GM18867 (cell line): ENCODE results near the gene SMAD4.
"Not testable (repeated sequence)": the region's sequence is repeated elsewhere in the genome, so short reads cannot be mapped to it uniquely, and the experiment has no call there.

ENCODE experiments used
- ATAC-seq: cut with Tn5 transposase; IDR thresholded peaks from one replicate; pipeline ENCODE4 v1.9.1; 2021; ENCODE audit warnings: mild to moderate bottlenecking, moderate library complexity; ENCODE audit not compliant: unreplicated experiment

The SMAD4 gene

DNA sequence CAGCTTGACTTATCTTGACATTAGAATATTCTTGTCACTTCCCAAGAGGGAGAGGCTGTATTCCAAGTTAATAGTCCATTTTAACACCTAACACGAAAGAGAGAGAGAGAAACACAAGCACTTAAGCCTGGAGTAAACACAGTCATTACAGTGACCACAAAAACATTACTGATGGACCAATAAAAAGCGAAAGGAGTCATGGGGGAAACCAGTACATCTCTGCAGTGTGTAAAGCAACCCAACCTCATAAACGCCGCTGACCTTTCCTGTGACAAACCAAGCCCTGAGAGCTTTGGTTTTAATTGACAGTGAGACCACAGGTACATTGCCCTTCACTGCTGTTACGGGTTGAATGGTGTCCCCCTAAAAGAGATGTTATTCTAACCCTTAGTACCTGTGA lies 78.3 kb downstream of the SMAD4 start:
- no peak for ATAC-seq

DNA sequence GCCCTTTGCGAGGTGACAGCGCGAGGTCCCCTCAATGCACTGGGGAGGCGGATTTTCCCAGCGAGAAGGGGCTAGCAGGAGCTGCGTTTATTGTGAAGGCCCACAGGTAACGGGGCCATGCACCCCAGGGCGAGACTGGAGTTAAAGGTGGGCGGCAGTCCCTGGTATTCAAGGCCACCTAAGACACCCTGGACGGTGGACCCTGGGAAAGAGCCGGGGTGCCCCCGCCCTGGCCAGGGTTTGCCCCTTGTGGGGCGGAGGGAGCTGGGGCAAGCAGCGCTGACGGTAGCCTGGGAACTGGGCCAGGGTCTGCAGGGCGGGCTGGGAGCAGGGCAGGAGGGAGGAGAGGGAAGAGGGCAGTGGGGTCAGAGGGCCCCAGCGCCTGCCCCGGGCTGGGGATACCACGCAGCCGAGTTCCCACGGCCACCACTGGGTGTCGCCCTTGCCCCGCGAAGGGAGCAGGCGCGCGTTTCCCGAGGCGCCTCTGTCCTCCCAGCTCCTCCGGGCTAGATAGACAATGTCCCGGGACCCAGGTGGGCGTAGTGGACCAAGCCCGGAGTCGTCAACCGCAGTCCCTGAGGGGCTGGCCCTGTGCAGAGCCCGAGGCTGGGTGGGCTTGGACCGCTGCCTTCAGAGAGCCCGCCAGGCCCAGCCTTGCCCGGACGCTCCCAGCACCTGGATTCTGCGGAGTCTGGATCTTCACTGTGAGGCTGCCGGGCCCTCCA lies 80.2 kb downstream of the SMAD4 start:
- ATAC-seq, result peak; percentile 84

DNA sequence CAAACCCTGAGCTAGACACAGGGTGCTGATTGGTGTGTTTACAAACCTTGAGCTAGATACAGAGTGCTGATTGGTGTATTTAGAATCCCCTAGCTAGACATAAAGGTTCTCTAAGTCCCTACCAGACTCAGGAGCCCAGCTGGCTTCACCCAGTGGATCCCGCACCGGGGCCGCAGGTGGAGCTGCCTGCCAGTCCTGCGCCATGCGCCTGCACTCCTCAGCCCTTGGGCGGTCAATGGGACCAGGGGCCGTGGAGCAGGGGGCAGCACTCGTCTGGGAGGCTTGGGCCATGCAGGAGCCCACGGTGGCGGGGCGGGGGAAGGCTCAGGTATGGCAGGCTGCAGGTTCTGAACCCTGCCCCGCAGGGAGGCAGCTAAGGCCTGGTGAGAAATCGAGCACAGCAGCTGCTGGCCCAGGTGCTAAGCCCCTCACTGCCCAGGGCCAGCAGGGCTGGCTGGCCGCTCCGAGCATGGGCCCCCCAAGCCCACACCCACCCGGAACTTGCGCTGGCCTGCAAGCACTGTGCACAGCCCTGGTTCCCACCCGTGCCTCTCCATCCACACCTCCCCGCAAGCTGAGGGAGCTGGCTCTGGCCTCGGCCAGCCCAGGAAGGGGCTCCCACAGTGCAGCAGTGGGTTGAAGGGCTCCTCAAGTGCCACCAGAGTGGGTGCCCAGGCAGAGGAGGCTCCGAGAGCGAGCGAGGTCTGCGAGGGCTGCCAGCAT lies 81.8 kb downstream of the SMAD4 start:
- not testable (repeated sequence) for ATAC-seq

DNA sequence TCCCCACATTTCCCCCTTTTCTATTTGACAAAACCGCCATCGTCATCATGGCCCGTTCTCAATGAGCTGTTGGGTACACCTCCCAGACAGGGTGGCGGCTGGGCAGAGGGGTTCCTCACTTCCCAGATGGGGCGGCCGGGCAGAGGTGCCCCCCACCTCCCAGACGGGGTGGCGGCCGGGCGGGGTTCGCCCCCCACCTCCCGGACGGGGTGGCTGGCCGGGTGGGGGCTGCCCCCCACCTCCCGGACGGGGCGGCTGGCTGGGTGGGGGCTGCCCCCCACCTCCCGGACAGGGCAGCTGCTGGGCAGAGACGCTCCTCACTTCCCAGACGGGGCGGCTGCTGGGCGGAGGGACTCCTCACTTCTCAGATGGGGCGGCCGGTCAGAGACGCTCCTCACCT lies 87.0 kb downstream of the SMAD4 start:
- not testable (repeated sequence) for ATAC-seq

DNA sequence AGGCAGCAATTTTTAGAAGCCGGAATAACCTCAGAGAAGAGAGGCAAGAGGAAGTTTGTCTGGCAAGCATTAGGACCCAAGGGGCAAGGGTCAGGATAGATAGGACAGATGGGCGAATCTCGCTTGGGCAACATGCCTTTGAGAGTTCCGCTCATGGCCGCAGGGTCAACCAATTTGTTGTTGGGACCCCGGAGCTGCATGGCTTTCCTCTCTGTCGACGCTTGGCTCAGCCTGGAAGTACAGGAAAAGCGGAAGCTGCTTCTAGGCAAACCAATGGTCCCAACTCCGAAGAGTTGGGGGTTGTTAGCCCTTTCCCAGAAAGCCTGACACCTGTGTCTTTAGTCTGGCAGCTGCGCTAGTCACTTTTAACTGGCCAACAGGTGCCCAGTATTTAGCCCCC lies 89.5 kb downstream of the SMAD4 start:
- ATAC-seq, result not testable (repeated sequence)

DNA sequence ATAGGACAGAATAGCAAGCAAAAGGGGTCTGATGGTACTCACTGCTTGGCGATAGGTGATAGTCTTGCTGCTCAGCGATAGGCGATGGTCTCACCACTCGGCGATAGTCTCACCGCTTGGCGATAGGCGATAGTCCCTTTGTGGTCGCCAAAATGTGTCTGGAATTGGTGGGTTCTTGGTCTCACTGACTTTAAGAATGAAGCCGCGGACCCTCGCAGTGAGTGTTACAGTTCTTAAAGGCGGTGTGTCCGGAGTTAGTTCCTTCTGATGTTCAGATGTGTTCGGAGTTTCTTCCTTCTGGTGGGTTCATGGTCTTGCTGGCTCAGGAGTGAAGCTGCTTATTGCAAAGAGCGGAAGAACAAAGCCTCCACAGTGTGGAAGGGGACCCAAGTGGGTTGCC lies 90.0 kb downstream of the SMAD4 start:
- not testable (repeated sequence) for ATAC-seq

DNA sequence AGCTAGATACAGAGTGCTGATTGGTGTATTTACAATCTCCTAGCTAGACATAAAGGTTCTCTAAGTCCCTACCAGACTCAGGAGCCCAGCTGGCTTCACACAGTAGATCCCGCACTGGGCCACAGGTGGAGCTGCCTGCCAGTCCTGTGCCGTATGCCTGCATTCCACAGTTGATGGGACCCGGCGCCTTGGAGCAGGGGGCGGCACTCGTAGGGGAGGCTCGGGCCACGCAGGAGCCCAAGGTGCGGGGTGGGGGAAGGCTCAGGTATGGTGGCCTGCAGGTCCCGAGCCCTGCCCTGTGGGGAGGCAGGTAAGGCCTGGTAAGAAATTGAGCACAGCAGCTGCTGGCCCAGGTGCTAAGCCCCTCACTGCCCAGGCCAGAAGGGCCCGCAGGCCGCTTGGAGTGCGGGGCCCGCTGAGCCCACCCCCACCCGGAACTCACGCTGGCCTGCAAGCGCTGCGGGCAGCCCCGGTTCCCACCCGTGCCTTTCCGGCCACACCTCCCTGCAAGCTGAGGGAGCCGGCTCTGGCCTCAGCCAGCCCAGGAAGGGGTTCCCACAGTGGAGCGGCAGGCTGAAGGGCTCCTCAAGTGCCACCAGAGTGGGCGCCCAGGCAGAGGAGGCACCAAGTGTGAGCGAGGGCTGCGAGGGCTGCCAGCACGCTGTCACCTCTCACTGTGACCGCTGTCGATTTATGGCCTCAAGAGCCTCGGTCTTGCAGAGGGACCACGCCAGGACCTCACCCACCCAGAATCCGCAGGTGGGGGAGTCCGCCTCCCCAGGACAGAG lies 91.0 kb downstream of the SMAD4 start:
- no peak for ATAC-seq

DNA sequence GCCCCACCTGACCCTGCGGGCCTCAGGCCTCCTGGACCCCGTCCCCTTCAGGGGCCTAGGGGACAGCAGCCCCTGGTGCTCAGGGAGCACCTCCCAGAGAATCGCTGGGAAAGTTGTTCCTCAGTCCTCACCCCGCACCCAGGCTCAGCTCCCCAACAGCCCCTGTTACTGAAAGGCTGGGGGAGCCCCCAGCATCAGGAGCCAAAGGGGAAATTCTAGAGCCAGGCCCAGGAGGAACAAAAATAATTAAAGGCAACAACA lies 91.5 kb downstream of the SMAD4 start:
- ATAC-seq, result no peak

DNA sequence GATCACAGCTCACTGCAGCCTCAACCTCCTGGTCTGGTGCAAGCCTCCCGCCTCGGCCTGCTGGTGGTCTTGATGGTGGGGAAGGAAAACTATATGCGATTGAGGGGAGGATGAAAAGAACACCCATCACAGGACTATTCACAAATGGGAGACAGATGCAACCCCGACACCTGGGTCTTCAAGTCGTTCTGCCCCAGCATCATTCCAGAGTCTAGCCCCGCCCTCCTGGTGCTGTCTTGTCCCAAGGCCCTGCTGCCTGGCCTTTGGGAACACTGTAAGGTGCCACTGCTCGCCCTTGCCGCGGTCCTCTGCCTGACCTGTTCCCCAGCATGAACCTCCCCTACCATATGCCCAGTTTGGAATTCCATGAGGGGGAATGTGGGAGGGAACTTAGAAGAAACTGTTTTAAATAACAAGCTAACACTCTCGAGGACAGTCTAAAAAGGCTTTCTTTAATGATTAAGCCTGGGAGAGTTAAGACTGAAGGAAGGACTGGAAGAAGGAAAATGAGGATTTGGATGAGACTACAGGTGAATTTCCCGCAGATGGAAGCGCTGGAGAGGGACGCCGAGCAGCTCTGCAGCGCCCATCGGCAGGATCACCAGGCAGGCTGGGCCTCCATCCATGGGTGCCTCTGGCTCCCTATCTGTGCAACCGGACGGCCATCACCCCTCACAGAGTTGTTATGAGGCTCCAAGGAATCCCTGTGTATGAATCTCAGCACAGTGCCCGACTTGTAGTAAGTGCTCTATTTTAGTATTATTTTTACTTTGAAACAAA lies 92.4 kb downstream of the SMAD4 start:
- ATAC-seq, result no peak

DNA sequence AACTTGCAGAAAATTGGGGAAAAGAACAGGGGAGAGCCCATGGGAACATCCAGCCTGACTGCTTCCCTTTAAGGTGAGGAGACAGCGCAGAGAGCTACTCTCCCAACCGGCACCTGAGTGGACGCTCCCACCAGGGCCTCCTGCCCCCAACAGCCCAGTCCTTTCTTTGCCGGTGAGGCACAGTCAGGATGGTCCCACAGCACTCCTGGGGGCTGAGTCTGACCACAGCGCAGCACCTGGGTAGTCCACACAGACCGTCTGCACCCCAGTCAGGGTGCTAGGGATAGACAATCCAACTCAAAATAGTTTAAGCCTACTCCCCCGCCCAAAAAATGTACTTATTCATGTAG lies 93.0 kb downstream of the SMAD4 start:
- no peak for ATAC-seq

DNA sequence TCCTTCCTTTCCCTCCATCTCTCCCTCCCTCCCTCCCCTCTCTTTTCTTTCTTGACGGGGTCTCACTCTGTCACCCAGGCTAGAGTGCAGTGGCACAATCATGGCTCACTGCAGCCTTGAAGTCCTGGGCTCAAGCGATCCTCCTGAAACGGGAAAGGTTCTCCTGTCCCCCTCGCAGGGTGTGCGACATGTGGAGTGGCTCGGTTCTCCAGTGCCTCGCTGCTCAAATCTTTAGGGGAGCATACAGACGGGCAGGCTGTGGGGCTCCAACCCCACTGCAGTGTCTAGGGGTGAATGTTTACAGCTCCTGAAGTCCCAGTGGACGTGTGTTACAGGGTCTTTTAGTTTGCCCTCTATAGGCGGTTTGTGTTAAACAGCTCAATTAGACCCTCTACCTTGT lies 93.5 kb downstream of the SMAD4 start:
- ATAC-seq, result no peak

DNA sequence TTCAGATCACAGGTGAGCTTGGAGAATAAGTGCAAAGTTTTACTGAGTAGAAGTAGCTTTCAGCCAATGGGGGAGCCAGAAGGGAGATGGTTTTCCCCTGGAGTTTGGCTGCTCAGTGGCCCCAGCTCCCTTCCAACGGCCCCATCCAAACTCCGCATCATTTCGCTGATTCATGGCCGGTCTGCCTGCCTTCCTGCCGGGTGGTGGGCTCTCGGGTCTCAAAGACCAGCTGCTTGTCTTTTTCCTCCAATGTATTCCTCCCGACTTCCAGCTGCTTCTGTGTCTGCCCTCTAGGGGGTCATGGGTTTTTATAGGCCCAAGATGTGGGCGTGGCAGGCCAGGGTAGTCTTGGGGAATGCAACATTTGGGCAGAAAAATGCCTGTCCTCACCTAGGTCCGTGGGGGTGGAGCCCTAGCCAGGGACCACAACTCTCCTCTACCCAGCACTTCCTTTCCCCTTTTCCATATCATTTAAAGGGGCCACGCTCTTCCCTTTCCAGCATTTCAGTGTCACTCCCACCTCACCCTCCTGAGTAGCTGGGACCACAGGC lies 94.0 kb downstream of the SMAD4 start:
- ATAC-seq, result no peak

DNA sequence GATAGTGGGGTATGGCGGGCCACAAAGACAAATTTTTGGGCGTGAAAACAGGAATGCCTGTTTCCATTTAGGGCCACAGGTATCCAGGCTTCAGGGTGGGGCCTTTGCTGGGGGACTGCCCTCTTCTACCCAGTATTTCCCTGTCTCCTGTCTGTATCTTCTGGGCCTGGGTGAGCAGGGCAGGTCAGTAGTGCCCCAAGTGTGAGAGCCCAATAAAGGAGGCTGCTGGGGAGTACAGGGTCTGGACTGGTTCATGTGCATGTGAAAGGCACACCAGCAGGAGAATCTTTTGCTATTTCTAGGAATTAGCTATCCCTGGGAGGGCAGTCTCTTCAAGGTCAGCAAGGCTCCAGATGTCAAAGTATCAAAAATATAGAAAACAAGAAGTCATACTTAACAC lies 96.0 kb downstream of the SMAD4 start:
- no peak for ATAC-seq

DNA sequence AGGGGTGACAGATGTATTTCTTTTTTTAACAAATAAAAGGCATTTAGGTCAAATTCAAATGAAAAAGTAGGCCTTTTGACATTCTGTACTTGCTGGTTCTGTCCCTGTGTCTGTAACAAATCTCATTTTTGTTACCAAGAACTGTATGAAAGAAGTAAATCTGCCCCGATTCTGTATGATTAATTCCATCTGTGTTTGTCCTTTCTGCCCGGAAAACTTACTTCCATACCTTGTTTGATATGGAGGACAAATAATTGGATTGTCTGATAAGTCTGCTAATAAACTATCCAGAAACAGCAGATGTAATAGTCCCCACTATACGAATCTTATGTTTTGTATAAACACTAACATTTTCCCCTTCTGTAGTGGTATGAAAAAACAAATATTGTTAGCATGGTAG lies 97.7 kb downstream of the SMAD4 start:
- no peak for ATAC-seq

DNA sequence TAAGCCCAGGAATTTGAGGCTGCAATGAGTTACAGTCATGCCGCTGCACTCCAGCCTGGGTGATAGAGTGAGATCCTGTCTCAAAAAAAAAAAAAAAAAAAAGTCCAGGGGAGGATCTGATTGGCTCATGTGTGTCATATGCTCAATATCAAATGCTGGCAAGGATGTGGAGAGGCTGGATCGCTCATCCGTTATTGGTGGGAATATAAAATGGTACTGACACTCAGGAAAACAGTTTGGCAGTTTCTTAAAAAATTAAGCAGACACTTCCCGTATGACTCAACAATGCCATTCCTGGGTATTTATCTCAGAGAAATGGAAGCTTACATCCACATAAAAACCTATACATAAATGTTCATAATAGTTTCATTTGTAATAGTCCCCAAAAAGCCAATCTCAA lies 98.5 kb downstream of the SMAD4 start:
- no peak for ATAC-seq

DNA sequence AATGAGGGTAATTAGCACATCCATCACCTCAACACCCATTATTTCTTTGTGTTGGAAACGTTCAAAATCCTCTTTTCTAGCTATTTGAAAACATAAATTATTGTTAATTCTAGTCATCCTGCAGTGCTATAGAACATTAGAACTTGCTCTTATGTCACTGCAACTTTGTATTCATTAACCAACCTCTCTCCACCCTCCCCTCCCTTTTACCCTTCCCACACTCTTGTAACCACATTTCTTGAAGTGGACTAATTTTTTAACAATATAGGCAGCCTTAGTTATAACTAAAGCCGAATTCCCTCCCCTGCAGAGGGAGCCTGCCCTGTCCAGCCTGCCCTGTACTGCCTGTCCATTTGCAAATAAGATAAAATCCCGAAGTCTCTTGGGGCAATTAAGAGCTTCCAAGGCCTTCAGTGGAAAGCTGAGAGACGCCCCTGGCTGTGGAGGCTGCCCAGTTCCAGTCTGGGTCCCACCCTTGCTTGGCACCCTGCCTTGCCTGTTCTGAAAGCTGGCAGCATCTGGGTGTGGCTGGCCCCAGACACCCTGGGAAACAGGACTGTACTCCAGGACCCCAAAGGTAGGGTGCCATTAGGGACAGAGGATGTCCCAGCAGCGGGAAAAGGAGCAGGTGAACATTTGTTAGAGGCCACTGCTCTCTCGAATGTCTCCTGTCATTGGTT lies 102.4 kb downstream of the SMAD4 start:
- ATAC-seq, result no peak

DNA sequence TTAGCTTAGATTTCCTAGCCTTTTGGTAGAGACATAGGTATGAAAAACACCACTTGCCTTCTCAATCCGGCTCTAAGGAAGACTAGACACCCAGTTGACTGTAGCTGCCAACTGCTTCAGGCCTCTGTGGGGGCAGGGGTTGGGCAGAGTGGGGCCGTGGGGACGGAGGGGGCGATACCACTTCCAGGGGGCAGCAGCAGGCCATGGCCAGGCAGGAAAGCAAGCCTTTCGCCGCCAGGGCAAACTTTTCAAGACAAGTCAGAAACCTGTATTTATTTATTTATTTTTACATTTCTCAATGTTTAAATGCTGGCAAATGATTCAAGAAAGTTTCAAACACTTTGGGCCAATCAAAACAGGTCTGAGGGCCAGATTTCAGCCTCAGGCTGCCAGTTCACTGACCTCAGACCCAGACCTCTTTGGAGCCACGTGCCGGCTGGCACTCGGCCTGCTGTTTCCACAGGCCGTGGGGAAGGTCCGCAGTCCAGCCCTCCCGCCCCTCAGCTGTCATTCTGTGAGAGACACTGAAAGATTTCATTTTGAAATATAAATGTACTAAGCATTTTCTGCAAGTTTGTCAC lies 103.7 kb downstream of the SMAD4 start:
- no peak for ATAC-seq
